MM.1S (cell line): ENCODE measurements around the gene NSD2.

ENCODE experiments used
- DNase-seq: peaks from one replicate; pipeline ENCODE4 v3.0.0-alpha.2; 2015
- H2AFZ ChIP-seq: fragments of 300-600 bp; sonication (generic); 2 replicates; pipeline ENCODE4 v1.6.0; 2016; ENCODE audit warnings: antibody characterized with exemption, low read length
- H3F3A ChIP-seq: fragments of 300-600 bp; sonication (generic); 2 replicates; pipeline ENCODE4 v1.6.1; 2016; ENCODE audit warnings: mild to moderate bottlenecking, antibody characterized with exemption, low read length, moderate library complexity, mixed read lengths; ENCODE audit not compliant: insufficient read depth
- H3K27ac ChIP-seq: fragments of 300-600 bp; sonication (generic); 2 replicates; pipeline ENCODE4 v1.5.1; 2016; ENCODE audit warnings: mild to moderate bottlenecking, low read length
- H3K27me3 ChIP-seq: fragments of 300-600 bp; sonication (generic); replicated peaks from 2 replicates; pipeline ENCODE4 v1.6.0; 2016; ENCODE audit warnings: low read length; ENCODE audit not compliant: insufficient read depth
- H3K36me3 ChIP-seq: fragments of 300-600 bp; sonication (generic); replicated peaks from 2 replicates; pipeline ENCODE4 v1.6.1; 2016; ENCODE audit warnings: mild to moderate bottlenecking, low read length, mixed read lengths; ENCODE audit not compliant: insufficient read depth
- H3K4me1 ChIP-seq: fragments of 300-600 bp; sonication (generic); 2 replicates; pipeline ENCODE4 v1.6.1; 2016; ENCODE audit warnings: low read length, mixed read lengths
- H3K4me2 ChIP-seq: fragments of 300-600 bp; sonication (generic); 2 replicates; pipeline ENCODE4 v1.6.0; 2016; ENCODE audit warnings: low read depth, low read length
- H3K4me3 ChIP-seq: fragments of 300-600 bp; sonication (generic); 2 replicates; pipeline ENCODE4 v1.5.1; 2016; ENCODE audit warnings: low read length, mixed read lengths
- H3K79me2 ChIP-seq: fragments of 300-600 bp; sonication (generic); 2 replicates; pipeline ENCODE4 v1.6.1; 2016; ENCODE audit warnings: mixed run types, low read length, mixed read lengths
- H3K9ac ChIP-seq: fragments of 300-600 bp; sonication (generic); 2 replicates; pipeline ENCODE4 v1.6.1; 2016; ENCODE audit warnings: low read length, mixed read lengths
- H3K9me2 ChIP-seq: fragments of 300-600 bp; sonication (generic); replicated peaks from 2 replicates; pipeline ENCODE4 v1.6.1; 2016; ENCODE audit warnings: mild to moderate bottlenecking, low read length, mixed read lengths; ENCODE audit not compliant: insufficient read depth
- H3K9me3 ChIP-seq: fragments of 300-600 bp; sonication (generic); replicated peaks from 2 replicates; pipeline ENCODE4 v1.6.1; 2016; ENCODE audit warnings: mild to moderate bottlenecking, low read length, mixed read lengths; ENCODE audit not compliant: insufficient read depth
- H4K20me1 ChIP-seq: fragments of 300-600 bp; sonication (generic); 2 replicates; pipeline ENCODE4 v1.6.1; 2016; ENCODE audit warnings: mild to moderate bottlenecking, low read length, moderate library complexity, mixed read lengths; ENCODE audit not compliant: insufficient read depth
- EZH2 ChIP-seq: fragments of 300-600 bp; sonication (generic); optimal IDR thresholded peaks from 2 replicates; pipeline ENCODE3; 2017; ENCODE audit warnings: low read depth, mild to moderate bottlenecking, antibody characterized with exemption, low read length, mixed read lengths
- EZH2phosphoT487 ChIP-seq: fragments of 300-600 bp; sonication (generic); IDR thresholded peaks from 2 replicates; pipeline ENCODE4 v1.6.1; 2018; ENCODE audit warnings: antibody characterized with exemption, low read length
- TF ChIP-seq, protein P1 (sequence below): fragments of 300-600 bp; sonication (generic); IDR thresholded peaks from 2 replicates; pipeline ENCODE4 v1.5.1; 2016; ENCODE audit warnings: antibody characterized with exemption, low read length, mixed read lengths

NSD2 gene

DNA sequence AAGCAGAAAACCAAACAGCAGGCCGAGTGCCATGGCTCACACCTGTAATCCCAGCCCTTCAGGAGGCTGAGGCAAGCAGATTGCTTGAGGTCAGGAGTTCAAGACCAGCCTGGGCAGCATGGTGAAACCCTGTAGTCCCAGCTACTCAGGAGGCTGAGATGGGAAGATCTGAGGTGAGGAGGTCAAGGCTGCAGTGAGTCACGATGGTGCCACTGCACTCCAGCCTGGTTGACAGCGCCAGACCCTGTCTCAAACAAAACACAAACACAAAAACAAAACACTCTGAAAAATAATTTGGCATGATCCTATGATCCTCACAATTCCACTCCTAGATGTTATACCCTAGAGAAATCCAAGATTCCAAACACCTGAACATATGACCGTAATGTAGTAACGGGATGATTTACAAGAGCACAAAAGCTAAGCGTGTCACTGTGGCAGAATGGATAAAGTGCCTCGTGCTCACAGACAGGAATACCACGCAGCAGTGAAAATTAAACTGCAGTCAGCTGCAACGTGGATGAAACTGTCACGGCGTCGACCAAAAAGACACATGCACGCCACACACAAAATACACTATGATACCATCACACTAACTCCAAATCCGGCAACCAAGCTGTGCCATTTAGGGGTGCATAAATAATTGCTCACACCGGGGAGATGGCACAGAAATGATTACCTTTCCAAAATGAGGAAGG, 135.9 kb downstream of the NSD2 start:
- peaks cover 67% of the 10 kb centered on the region for H3K79me2 ChIP-seq
- H4K20me1 ChIP-seq: no peaks in the 10 kb centered on the region; the same call in 1 of the 2 replicates
- peaks cover 8% of the 10 kb centered on the region; the same call in 1 of the 2 replicates for H3F3A ChIP-seq
- DNase-seq: no peak
- peak overlapping the region; percentile 76 for H3K4me2 ChIP-seq
- H3K4me1 ChIP-seq: peaks cover 8% of the 10 kb centered on the region; the same call in 1 of the 2 replicates
- H3K27ac ChIP-seq: no peak overlapping the region
- H3K9me2 ChIP-seq: no peaks in the 10 kb centered on the region
- peak overlapping the region; percentile 100; the same call in 1 of the 2 replicates for H3K4me3 ChIP-seq
- H3K27me3 ChIP-seq: no peaks in the 10 kb centered on the region
- no peak overlapping the region for H2AFZ ChIP-seq
- no peak for TF ChIP-seq EZH2phosphoT487
- TF ChIP-seq, protein P1, sequence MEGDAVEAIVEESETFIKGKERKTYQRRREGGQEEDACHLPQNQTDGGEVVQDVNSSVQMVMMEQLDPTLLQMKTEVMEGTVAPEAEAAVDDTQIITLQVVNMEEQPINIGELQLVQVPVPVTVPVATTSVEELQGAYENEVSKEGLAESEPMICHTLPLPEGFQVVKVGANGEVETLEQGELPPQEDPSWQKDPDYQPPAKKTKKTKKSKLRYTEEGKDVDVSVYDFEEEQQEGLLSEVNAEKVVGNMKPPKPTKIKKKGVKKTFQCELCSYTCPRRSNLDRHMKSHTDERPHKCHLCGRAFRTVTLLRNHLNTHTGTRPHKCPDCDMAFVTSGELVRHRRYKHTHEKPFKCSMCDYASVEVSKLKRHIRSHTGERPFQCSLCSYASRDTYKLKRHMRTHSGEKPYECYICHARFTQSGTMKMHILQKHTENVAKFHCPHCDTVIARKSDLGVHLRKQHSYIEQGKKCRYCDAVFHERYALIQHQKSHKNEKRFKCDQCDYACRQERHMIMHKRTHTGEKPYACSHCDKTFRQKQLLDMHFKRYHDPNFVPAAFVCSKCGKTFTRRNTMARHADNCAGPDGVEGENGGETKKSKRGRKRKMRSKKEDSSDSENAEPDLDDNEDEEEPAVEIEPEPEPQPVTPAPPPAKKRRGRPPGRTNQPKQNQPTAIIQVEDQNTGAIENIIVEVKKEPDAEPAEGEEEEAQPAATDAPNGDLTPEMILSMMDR: no peak
- TF ChIP-seq EZH2: no peak
- H3K36me3 ChIP-seq: peaks cover 3% of the 10 kb centered on the region; the same call in 1 of the 2 replicates
- H3K9me3 ChIP-seq: no peaks in the 10 kb centered on the region
- H3K9ac ChIP-seq: peak overlapping the region; percentile 96; the same call in 1 of the 2 replicates

DNA sequence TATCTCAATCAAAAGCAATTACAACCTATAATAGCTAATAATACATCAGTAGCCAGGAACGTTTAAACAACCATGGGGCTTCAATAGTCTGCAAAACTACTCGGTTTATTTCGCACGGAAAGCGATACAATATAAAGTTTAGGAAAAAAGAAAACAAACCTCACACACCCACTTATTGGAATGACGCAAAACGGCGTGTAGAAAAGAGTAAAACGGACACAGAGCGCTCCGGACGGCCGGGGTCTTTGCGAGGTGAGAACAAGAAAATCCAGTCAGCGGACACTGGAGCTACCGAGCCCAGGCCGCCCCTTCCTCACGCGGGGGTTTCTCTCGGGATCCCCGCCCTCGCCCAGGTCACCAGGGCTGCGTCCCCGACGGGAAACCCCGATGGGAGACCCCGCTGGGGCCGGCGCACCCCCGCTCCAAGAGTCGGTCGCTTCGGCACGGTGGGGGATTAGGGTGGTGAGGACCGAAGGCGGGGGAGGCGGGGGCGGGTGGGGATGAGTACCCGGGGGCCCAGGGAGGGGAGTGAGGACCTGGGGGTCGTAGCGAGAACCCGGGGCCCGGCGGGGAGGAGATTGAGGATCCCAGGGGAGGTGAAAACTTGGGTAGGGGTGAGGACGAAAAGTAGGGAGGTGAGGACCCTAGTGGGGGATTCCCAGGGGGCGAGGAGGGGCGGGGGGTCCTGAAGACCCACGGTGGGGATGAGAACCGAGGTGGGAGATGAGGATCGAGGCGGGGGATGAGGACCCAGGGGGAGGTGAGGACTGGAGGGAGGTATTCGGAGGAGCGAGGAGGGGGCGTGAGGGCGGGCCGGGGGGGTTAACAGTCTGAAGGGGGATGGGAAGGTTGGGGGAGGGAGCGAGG, 136.8 kb downstream of the NSD2 start:
- peak overlapping the region; percentile 100 for H3K4me3 ChIP-seq
- no peaks in the 10 kb centered on the region; the same call in 1 of the 2 replicates for H4K20me1 ChIP-seq
- no peaks in the 10 kb centered on the region for H3K9me3 ChIP-seq
- peak overlapping the region; percentile 96 for H3K9ac ChIP-seq
- no peaks in the 10 kb centered on the region for H3K27me3 ChIP-seq
- peak overlapping the region; percentile 98; the same call in 1 of the 2 replicates for H3K27ac ChIP-seq
- peaks cover 57% of the 10 kb centered on the region for H3K79me2 ChIP-seq
- H3K4me2 ChIP-seq: peak overlapping the region; percentile 76
- H3K4me1 ChIP-seq: peaks cover 8% of the 10 kb centered on the region; the same call in 1 of the 2 replicates
- DNase-seq: no peak
- H3K9me2 ChIP-seq: no peaks in the 10 kb centered on the region
- no peak for TF ChIP-seq EZH2
- no peak for TF ChIP-seq EZH2phosphoT487
- TF ChIP-seq, protein P1: no peak
- H3F3A ChIP-seq: peaks cover 8% of the 10 kb centered on the region; the same call in 1 of the 2 replicates
- H2AFZ ChIP-seq: peak overlapping the region; percentile 91; the same call in 1 of the 2 replicates
- H3K36me3 ChIP-seq: peaks cover 3% of the 10 kb centered on the region; the same call in 1 of the 2 replicates

DNA sequence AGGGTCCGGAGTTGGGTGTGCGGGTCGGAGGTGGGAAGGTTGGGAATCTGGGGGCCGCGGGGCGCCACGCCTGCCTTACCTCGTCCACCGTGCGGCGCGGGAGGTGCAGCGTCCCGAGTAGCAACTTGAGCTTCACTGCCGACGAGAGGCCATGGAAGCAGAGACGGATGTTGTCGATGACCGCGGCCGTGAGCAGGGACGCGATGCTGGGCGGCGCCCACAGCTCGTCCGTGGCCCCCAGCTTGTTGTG, 137.4 kb downstream of the NSD2 start:
- H3K27me3 ChIP-seq: no peaks in the 10 kb centered on the region
- peaks cover 8% of the 10 kb centered on the region; the same call in 1 of the 2 replicates for H3K4me1 ChIP-seq
- H3K36me3 ChIP-seq: peaks cover 3% of the 10 kb centered on the region; the same call in 1 of the 2 replicates
- TF ChIP-seq EZH2 (no peak), EZH2phosphoT487 (no peak)
- TF ChIP-seq, protein P1: no peak
- H3K79me2 ChIP-seq: peaks cover 52% of the 10 kb centered on the region
- peak overlapping the region; percentile 96 for H3K9ac ChIP-seq
- peak overlapping the region; percentile 100 for H3K4me3 ChIP-seq
- peaks cover 8% of the 10 kb centered on the region; the same call in 1 of the 2 replicates for H3F3A ChIP-seq
- H4K20me1 ChIP-seq: no peaks in the 10 kb centered on the region; the same call in 1 of the 2 replicates
- peak overlapping the region; percentile 98; the same call in 1 of the 2 replicates for H3K27ac ChIP-seq
- H3K4me2 ChIP-seq: peak overlapping the region; percentile 84; the same call in 1 of the 2 replicates
- H3K9me3 ChIP-seq: no peaks in the 10 kb centered on the region
- no peaks in the 10 kb centered on the region for H3K9me2 ChIP-seq
- peak overlapping the region; percentile 91 for H2AFZ ChIP-seq
- no peak for DNase-seq
